GM12878 (cell line): Measurements from ENCODE around the gene DNAAF3. TPM values are rescaled to one million over a fixed set of nuclear protein-coding genes. Genes with fewer than 3 reads are reported as not detected.
A peak's percentile ranks its signal among the peaks of the same experiment; 100 is the strongest.

Experiments used
- ATAC-seq: fragments of 200-7000 bp; cut with Tn5 transposase; 3 replicates; pipeline ENCODE4 v1.9.1; 2020; ENCODE audit warnings: mild to moderate bottlenecking, moderate library complexity
- BruUV-seq: library from RNA; stranded (reverse); fragments of 400-500 nt; replicated peaks from 2 replicates; lab custom pipeline; 2021; lab: Mats Ljungman, UMichigan
- CTCF ChIA-PET: fragments of 300-600 bp; sonication (Branson Sonifier 250); formaldehyde crosslinking; extraction: SDS; loops from one replicate; lab custom pipeline; 2021; ENCODE audit warnings: inconsistent platforms; lab: Yijun Ruan, JAX
- POLR2A ChIA-PET: fragments of 350-600 bp; formaldehyde crosslinking; extraction: SDS; loops from one replicate; lab custom pipeline; 2021; ENCODE audit warnings: inconsistent platforms; lab: Charles Lee
- RAD21 ChIA-PET: fragments of 300-600 bp; sonication (Branson Sonifier 250); formaldehyde crosslinking; loops from one replicate; lab custom pipeline; 2023; ENCODE audit warnings: antibody characterized with exemption; ENCODE audit not compliant: unreplicated experiment; lab: Charles Lee
- SMC1A ChIA-PET: fragments of 300-600 bp; sonication (Branson Sonifier 250); formaldehyde crosslinking; loops from one replicate; lab custom pipeline; 2023; ENCODE audit not compliant: unreplicated experiment, uncharacterized antibody; lab: Charles Lee
- DNase-seq: peaks from one replicate; pipeline ENCODE4 v3.0.0-alpha.2; 2011; ENCODE audit warnings: low read depth, low spot score
- FAIRE-seq: peaks from 3 replicates; lab custom pipeline; 2011; peaks lifted over from hg19 to GRCh38; lab: Jason Lieb, UNC
- H2AFZ ChIP-seq: 2 replicates; pipeline ENCODE4 v1.6.0; 2011; ENCODE audit warnings: low read depth, low read length, control low read depth; ENCODE audit not compliant: control insufficient read depth
- H3K27ac ChIP-seq: 2 replicates; pipeline ENCODE4 v1.5.1; 2011; ENCODE audit warnings: control low read depth; ENCODE audit not compliant: control insufficient read depth, insufficient read depth
- H3K27me3 ChIP-seq, 2 experiments: replicated peaks in 1 of 2; 2 replicates each; pipeline versions ENCODE4 v1.6.0 to v1.6.1; 2011; ENCODE audit warnings: low read length in 1 of 2; ENCODE audit not compliant: control insufficient read depth in 2 of 2, insufficient read depth in 2 of 2
- H3K36me3 ChIP-seq, 2 experiments: 2 replicates each; pipeline ENCODE4 v1.5.1; 2011; ENCODE audit warnings: low read length in 1 of 2; ENCODE audit not compliant: control insufficient read depth in 2 of 2, insufficient read depth in 2 of 2
- H3K4me1 ChIP-seq: 2 replicates; pipeline ENCODE4 v1.6.1; 2011; ENCODE audit warnings: mild to moderate bottlenecking, low read length, moderate library complexity, mixed read lengths; ENCODE audit not compliant: control insufficient read depth, insufficient read depth
- H3K4me2 ChIP-seq: 2 replicates; pipeline ENCODE4 v1.6.0; 2011; ENCODE audit warnings: control low read depth; ENCODE audit not compliant: control insufficient read depth, insufficient read depth
- H3K4me3 ChIP-seq: fragments of 200-600 bp; sonication (generic); 2 replicates; pipeline ENCODE4 v1.5.1; 2016
- H3K79me2 ChIP-seq: 2 replicates; pipeline ENCODE4 v1.6.0; 2011; ENCODE audit warnings: low read length; ENCODE audit not compliant: control insufficient read depth, insufficient read depth
- H3K9ac ChIP-seq: 2 replicates; pipeline ENCODE4 v1.8.0; 2011; ENCODE audit warnings: low read length, control low read depth, mixed read lengths; ENCODE audit not compliant: control insufficient read depth, insufficient read depth
- H3K9me3 ChIP-seq: replicated peaks from 3 replicates; pipeline ENCODE4 v1.5.1; 2011; ENCODE audit warnings: mild to moderate bottlenecking, low read length; ENCODE audit not compliant: control insufficient read depth, insufficient read depth
- H4K20me1 ChIP-seq: 2 replicates; pipeline ENCODE4 v1.6.0; 2011; ENCODE audit not compliant: control insufficient read depth, insufficient read depth
- CBX5 ChIP-seq: sonication (generic); IDR thresholded peaks from 2 replicates; pipeline ENCODE4 v1.6.1; 2016; ENCODE audit warnings: low read depth, moderate library complexity, mild to moderate bottlenecking, inconsistent platforms
- DPF2 ChIP-seq: fragments of 450-650 bp; IDR thresholded peaks from 2 replicates; pipeline ENCODE4 v1.6.1; 2017; ENCODE audit warnings: mild to moderate bottlenecking
- EP300 ChIP-seq, 2 experiments: fragments of 150-350 bp in 1 of 2; IDR thresholded peaks; 2 replicates each; pipeline ENCODE4 v1.6.1; 2011 to 2012; ENCODE audit warnings: low read depth in 2 of 2, low read length in 2 of 2, borderline replicate concordance in 1 of 2, improper control_type of control experiment in 1 of 2, inconsistent platforms in 1 of 2; ENCODE audit not compliant: control insufficient read depth in 1 of 2
- GATAD2B ChIP-seq: fragments of 450-650 bp; conservative IDR thresholded peaks from 2 replicates; pipeline ENCODE4 v1.6.1; 2017; ENCODE audit warnings: low read depth, mild to moderate bottlenecking, moderate library complexity
- HDAC6 ChIP-seq: fragments of 200-600 bp; sonication (generic); IDR thresholded peaks from one replicate; pipeline ENCODE4 v1.8.0; 2017; ENCODE audit warnings: antibody characterized with exemption; ENCODE audit not compliant: unreplicated experiment
- WGBS: methylation state at CpG from one replicate; pipeline ENCODE4 v1.1.6; 2016; ENCODE audit warnings: low lambda C conversion rate; ENCODE audit not compliant: insufficient replicate concordance, insufficient coverage; ENCODE audit errors: missing lambda C conversion rate; 5-methylcytosine and 5-hydroxymethylcytosine counted together
- in situ Hi-C: fragments of 300-500 bp; cut with MboI; formaldehyde crosslinking; loops from 9 replicates; pipeline ENCODE4 v1.14.3; 2018; ENCODE audit warnings: mixed read lengths
- intact Hi-C: fragments of 100-400 bp; cut with micrococcal nuclease; formaldehyde crosslinking; loops from one replicate; pipeline ENCODE4 v1.14.2; 2022; ENCODE audit not compliant: unreplicated experiment
- polyA plus RNA-seq, 11 experiments: library from polyadenylated mRNA; depleted of rRNA in 4 of 11; unstranded in 6 of 11; stranded (reverse) in 5 of 11; fragments of >200 nt; fragmentation: Nextera tagmentation in 4 of 11; fragmentation: Illumina TruSeq in 1 of 11; extraction: Ambion mirVana in 4 of 11; extraction: Trizol in 1 of 11; gene quantifications; 1 replicate in 1 of 11; 2 replicates in 10 of 11; pipeline versions ENCODE4 v1.2.1 to v1.2.3, GENCODE V29; 2011 to 2016; ENCODE audit warnings: inconsistent platforms in 2 of 11, missing spikeins in 2 of 11, low read depth in 1 of 11
- total RNA-seq, 4 experiments: library from RNA; depleted of rRNA in 3 of 4; stranded (reverse); fragments of >200 nt in 3 of 4; fragmentation: Illumina TruSeq in 1 of 4; extraction: Trizol in 1 of 4; gene quantifications; 2 replicates each; pipeline versions ENCODE4 v1.2.1 to v1.2.3, GENCODE V29; 2013 to 2021
- TF ChIP-seq, protein P1 (sequence below): fragments of 450-650 bp; formaldehyde crosslinking; IDR thresholded peaks from 2 replicates; pipeline ENCODE4 v1.5.0; 2022; ENCODE audit warnings: mild to moderate bottlenecking, missing genetic modification characterization
- TF ChIP-seq, protein P2 (sequence below): IDR thresholded peaks from 2 replicates; pipeline ENCODE4 v1.6.1; 2011; ENCODE audit warnings: borderline replicate concordance, low read depth, mild to moderate bottlenecking, moderate library complexity, low read length; ENCODE audit not compliant: insufficient read depth, poor library complexity, severe bottlenecking
- TF ChIP-seq, protein P3 (sequence below): IDR thresholded peaks from 2 replicates; pipeline ENCODE4 v1.6.1; 2012; ENCODE audit warnings: improper control_type of control experiment, low read depth, low read length; ENCODE audit not compliant: insufficient replicate concordance
- TF ChIP-seq, protein P4 (sequence below): IDR thresholded peaks from 2 replicates; pipeline ENCODE4 v1.6.1; 2011; ENCODE audit warnings: low read depth, low read length, improper control_type of control experiment, borderline replicate concordance

Gene DNAAF3
- total and polyA plus RNA-seq, 10 of the 15 experiments (the other 5 are each of a cell fraction or from before 2014, with no cell fraction given), result not detected

DNA sequence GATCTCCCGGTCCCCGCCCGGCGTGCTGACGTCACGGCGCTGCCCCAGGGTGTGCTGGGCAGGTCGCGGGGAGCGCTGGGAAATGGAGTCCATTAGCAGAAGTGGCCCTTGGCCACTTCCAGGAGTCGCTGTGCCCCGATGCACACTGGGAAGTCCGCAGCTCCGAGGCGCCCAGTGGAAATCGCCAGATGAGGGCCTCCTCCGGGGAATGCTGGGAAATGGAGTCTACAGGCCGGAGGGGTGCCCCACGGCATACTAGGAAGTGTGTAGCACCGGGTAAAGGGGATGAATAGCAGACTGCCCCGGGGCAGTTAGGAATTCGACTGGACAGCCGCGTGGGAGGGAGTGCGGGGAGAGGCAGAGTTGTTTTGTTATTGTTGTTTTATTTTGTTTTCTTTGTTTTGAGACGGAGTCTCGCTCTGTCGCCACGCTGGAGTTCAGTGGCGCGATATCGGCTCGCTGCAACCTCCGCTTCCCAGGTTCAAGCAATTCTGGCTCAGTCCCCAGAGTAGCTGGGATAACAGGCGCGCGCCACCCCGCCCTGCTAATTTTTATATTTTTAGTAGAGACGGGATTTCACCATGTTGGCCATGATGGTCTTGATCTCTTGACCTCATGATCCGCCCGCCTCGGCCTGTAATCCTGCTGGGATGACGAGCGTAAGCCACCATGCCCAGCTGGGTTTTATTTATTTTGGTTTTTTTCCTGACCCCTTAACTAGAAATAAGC is 48.6 kb downstream of the DNAAF3 start:
- DNase-seq (peak; percentile 92), ATAC-seq (peak; percentile 92), FAIRE-seq (peak; percentile 96)
- 2% methylated on average over 37 of the region's 44 CpGs for WGBS
- Histone ChIP-seq H4K20me1 (peaks cover 3% of the 10 kb centered on the region; the same call in 1 of the 2 replicates), H3K36me3 (no peaks in the 10 kb centered on the region), H2AFZ (peak overlapping the region; percentile 67), H3K9ac (peak overlapping the region; percentile 55), H3K79me2 (peaks cover 36% of the 10 kb centered on the region), H3K4me1 (peaks cover 22% of the 10 kb centered on the region), H3K27me3 (no peaks in the 10 kb centered on the region), H3K4me2 (peak overlapping the region; percentile 70), H3K27ac (peak overlapping the region; percentile 50), H3K4me3 (peak overlapping the region; percentile 68), H3K9me3 (no peaks in the 10 kb centered on the region)
- ChIA-PET POLR2A (interaction anchor here (1.1 kb wide), 1 partner anchor 137 kb away, joined by 4 read pairs; no protein-coding TSS in a partner anchor), CTCF (interaction anchor here (1.0 kb wide), 1 partner anchor 536 kb away, joined by 4 read pairs; no protein-coding TSS in a partner anchor), RAD21 (interaction anchor here (0.6 to 1.6 kb wide), 2 partner anchors 266 to 386 kb away, joined by 3 to 6 read pairs; partner anchors contain the start of gene TMEM238), SMC1A (interaction anchor here (1.1 to 1.2 kb wide), 2 partner anchors 15 to 142 kb away, joined by 3 to 4 read pairs; no protein-coding TSS in a partner anchor)
- in situ Hi-C loops (no loop called here), intact Hi-C loops (no loop called here)
- BruUV-seq, result TSS peak; percentile 98
- TF ChIP-seq GATAD2B, result 0 out of 2 replicates have a peak, but pooled peaks have one; percentile 16
- no peak for TF ChIP-seq HDAC6
- TF ChIP-seq, protein P1, sequence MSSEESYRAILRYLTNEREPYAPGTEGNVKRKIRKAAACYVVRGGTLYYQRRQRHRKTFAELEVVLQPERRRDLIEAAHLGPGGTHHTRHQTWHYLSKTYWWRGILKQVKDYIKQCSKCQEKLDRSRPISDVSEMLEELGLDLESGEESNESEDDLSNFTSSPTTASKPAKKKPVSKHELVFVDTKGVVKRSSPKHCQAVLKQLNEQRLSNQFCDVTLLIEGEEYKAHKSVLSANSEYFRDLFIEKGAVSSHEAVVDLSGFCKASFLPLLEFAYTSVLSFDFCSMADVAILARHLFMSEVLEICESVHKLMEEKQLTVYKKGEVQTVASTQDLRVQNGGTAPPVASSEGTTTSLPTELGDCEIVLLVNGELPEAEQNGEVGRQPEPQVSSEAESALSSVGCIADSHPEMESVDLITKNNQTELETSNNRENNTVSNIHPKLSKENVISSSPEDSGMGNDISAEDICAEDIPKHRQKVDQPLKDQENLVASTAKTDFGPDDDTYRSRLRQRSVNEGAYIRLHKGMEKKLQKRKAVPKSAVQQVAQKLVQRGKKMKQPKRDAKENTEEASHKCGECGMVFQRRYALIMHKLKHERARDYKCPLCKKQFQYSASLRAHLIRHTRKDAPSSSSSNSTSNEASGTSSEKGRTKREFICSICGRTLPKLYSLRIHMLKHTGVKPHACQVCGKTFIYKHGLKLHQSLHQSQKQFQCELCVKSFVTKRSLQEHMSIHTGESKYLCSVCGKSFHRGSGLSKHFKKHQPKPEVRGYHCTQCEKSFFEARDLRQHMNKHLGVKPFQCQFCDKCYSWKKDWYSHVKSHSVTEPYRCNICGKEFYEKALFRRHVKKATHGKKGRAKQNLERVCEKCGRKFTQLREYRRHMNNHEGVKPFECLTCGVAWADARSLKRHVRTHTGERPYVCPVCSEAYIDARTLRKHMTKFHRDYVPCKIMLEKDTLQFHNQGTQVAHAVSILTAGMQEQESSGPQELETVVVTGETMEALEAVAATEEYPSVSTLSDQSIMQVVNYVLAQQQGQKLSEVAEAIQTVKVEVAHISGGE (CRISPR knock-in tag), result no peak
- TF ChIP-seq EP300 (IDR thresholded peaks at IDR 0.05; ENCODE audit: borderline replicate concordance in 1 of 2, control insufficient read depth in 1 of 2, low read depth in 2 of 2, low read length in 2 of 2), result no peak
- TF ChIP-seq, protein P2, sequence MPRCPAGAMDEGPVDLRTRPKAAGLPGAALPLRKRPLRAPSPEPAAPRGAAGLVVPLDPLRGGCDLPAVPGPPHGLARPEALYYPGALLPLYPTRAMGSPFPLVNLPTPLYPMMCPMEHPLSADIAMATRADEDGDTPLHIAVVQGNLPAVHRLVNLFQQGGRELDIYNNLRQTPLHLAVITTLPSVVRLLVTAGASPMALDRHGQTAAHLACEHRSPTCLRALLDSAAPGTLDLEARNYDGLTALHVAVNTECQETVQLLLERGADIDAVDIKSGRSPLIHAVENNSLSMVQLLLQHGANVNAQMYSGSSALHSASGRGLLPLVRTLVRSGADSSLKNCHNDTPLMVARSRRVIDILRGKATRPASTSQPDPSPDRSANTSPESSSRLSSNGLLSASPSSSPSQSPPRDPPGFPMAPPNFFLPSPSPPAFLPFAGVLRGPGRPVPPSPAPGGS, result no peak
- TF ChIP-seq, protein P3, sequence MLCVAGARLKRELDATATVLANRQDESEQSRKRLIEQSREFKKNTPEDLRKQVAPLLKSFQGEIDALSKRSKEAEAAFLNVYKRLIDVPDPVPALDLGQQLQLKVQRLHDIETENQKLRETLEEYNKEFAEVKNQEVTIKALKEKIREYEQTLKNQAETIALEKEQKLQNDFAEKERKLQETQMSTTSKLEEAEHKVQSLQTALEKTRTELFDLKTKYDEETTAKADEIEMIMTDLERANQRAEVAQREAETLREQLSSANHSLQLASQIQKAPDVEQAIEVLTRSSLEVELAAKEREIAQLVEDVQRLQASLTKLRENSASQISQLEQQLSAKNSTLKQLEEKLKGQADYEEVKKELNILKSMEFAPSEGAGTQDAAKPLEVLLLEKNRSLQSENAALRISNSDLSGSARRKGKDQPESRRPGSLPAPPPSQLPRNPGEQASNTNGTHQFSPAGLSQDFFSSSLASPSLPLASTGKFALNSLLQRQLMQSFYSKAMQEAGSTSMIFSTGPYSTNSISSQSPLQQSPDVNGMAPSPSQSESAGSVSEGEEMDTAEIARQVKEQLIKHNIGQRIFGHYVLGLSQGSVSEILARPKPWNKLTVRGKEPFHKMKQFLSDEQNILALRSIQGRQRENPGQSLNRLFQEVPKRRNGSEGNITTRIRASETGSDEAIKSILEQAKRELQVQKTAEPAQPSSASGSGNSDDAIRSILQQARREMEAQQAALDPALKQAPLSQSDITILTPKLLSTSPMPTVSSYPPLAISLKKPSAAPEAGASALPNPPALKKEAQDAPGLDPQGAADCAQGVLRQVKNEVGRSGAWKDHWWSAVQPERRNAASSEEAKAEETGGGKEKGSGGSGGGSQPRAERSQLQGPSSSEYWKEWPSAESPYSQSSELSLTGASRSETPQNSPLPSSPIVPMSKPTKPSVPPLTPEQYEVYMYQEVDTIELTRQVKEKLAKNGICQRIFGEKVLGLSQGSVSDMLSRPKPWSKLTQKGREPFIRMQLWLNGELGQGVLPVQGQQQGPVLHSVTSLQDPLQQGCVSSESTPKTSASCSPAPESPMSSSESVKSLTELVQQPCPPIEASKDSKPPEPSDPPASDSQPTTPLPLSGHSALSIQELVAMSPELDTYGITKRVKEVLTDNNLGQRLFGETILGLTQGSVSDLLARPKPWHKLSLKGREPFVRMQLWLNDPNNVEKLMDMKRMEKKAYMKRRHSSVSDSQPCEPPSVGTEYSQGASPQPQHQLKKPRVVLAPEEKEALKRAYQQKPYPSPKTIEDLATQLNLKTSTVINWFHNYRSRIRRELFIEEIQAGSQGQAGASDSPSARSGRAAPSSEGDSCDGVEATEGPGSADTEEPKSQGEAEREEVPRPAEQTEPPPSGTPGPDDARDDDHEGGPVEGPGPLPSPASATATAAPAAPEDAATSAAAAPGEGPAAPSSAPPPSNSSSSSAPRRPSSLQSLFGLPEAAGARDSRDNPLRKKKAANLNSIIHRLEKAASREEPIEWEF, result no peak
- no peak for TF ChIP-seq CBX5
- TF ChIP-seq, protein P4, sequence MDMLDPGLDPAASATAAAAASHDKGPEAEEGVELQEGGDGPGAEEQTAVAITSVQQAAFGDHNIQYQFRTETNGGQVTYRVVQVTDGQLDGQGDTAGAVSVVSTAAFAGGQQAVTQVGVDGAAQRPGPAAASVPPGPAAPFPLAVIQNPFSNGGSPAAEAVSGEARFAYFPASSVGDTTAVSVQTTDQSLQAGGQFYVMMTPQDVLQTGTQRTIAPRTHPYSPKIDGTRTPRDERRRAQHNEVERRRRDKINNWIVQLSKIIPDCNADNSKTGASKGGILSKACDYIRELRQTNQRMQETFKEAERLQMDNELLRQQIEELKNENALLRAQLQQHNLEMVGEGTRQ, result no peak
- TF ChIP-seq DPF2, result no peak
